Dermis microvascular lymphatic vessel endothelial cell (primary cell): ENCODE measurements around the gene PTPRCAP. TPM values are rescaled to one million over a fixed set of nuclear protein-coding genes. Genes with fewer than 3 reads are reported as not detected.
A peak's percentile ranks its signal among the peaks of the same experiment; 100 is the strongest.

Experiments
- DNase-seq, 2 donors: peaks; one replicate each; pipeline versions ENCODE4 v3.0.0 to v3.0.0-alpha.2; 2010; ENCODE audit warnings: low read depth in 2 of 2
- total RNA-seq: library from RNA; depleted of rRNA; stranded (reverse); fragments of >200 nt; gene quantifications from 2 replicates; pipeline ENCODE4 v1.2.1, GENCODE V29; 2014

Gene PTPRCAP
- total RNA-seq, 1 donor from 2014 or later = not detected

GRCh38 chr11:67465189-67465510, 27.7 kb upstream of the PTPRCAP start:
- DNase-seq = no peak

GRCh38 chr11:67464411-67465188, 27.1 kb upstream of the PTPRCAP start:
- DNase-seq = peak; percentile 55 to 86

- peak; percentile 37 to 72 for DNase-seq
These were observed 26.4 kb upstream of the PTPRCAP start for GRCh38 chr11:67463680-67464410.

DNA sequence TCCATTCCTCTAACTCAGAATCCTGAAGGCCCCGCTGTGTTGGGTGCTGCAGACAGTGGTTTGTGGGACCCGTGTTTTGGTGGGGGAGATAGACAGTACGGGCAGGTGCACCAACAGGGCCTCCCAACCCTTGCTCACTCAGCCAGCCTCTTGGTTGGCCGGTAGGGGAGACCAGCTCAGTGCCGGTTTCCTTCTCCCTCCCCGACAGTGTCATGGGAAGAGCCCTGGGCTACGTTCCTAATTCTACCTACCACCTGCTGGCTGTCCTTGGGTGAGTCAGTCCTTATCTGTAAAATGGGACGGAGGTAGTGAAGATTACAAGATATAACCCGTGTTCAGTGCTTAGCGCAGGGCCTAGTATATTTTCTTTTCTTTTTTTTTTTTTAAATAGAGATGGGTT, 25.7 kb upstream of the PTPRCAP start:
- no peak for DNase-seq

GRCh38 chr11:67458266-67458665, 20.8 kb upstream of the PTPRCAP start:
- no peak for DNase-seq

DNA sequence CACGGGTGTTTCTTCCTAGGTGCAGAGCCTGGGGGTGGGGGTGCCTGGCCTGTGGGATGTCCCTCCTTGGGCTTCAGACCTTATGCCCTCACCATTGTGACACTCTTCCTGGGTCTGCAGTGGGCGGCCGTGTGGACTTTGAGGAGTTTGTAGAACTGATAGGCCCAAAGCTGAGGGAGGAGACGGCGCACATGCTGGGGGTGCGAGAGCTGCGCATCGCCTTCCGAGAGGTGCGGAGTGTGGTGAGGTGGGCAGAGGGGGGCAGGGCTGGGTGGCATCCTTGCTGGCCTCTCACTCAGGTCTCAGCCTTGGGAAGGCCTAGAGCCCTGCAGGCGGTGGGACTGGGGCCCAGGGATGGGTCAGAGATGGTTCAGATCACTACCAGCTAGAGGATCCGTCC, 20.0 kb upstream of the PTPRCAP start:
- DNase-seq = no peak

DNA sequence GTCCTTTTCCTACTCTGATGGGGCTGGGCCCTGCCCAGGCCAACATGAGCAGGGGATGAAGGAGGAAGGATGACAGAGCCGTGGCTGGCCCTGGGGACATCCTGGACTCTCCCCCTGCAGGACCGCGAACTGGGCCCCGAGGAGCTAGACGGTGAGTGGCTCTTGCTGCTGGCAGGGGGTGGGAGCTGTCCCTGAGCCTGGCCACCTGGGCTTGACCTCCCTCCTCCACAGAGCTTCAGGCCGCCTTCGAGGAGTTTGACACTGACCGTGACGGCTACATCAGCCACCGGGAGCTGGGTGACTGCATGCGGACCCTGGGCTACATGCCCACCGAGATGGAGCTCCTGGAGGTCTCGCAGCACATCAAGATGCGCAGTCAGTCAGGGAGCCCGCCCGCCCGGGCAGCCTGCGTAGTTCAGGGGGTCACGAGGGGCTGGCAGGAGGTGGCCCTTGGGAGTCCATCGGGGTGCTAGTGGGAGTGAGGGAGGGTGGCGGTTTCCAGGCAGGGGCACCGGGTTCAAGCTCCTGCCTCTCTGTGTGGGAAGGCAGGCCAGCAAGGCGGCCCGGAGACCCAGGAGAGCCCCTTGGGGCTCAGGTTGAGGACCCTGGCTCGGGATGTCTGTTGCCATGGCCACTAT, 18.7 kb upstream of the PTPRCAP start:
- DNase-seq = no peak

DNA sequence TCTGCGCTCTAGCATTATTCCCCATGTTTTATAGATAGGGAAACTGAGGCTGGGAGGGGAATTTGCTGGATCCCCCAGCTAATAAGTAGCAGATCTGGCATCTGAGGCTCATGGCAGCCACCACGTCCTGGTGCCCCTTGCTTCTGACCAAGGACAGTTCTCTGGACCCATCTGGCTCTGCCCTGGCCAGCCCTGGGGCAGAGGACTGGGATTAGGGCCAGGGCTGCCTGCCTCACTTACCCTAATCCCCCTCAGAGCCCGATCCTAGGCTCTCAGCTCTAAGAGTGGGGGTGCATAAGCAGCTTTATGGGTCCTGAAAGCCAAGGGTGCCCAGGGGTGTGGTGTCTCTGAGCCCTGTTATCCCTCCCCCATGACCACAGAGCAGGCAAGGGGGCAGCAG, 17.6 kb upstream of the PTPRCAP start, which contains the start of gene CABP4:
Gene CABP4, plus strand, starts transcription at position 301 of the 400 bp plus-strand sequence. Its CDS starts 70 bp downstream, at position 371.
- no peak for DNase-seq

- DNase-seq = no peak
These were observed 16.6 kb upstream of the PTPRCAP start for GRCh38 chr11:67453816-67454732.

GRCh38 chr11:67452141-67452952, 14.9 kb upstream of the PTPRCAP start, which contains the start of gene GPR152:
Gene GPR152, minus strand, starts transcription at chr11:67452729. Its CDS starts 5 bp downstream, at chr11:67452724.
- peak in 1 of 2 donors; percentile 46 for DNase-seq

DNA sequence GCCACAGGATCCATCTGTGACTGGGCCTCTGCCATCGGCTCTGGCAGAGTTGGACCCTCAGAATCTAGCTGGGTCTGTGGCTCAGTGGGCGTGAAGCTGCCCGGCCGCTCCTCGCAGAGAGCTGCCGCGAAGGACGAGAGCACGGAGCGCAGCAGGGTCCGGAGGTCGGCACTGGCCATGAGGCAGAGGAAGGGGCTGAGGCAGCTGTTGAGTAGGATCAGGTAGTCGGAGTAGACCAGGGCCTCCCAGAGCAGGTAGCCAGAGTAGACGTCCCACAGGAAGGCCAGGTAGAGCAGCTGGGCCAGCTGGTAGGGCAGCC, 14.1 kb upstream of the PTPRCAP start:
- no peak for DNase-seq

DNA sequence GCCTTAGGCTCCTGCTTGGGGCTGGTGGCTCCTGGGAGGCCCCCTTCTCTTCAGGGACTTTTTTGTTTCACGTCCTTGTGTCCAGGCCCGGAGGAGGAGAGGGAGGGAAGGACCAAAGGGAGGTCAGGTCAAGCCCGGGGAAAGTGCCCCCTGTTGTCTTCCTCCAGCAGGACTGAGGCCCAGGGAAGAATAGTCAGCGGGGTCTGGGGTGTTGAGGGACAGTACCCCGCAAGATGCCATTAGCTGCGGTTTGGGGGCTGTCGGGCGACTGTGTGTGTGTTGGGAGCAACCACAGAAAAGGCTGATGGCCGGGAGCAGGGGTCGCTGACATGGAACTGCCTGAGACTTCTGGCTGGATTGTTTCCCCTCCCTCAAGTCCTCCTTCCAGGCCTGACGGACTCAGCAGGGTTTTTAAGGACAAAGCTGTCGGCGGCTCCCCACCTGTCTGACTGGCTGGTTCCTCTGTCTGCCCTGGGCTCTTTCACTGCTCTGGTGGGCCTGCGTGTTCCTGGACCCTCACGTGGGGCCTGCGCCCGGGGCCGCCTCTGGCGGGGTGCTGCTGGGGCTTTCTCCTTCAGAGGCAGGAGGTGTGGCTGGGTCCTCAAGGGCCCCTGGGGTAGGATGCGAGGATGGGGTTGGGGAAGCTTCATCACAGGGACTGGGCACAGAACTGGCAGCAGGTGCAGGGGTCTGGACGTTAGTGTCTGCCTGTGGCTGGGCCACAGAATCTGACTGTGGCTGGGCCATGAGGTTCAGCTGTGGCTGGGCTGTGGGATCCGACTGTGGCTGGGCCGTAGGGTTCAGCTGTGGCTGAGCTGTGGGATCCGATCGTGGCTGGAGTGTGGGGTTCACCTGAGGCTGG, 13.5 kb upstream of the PTPRCAP start:
- no peak for DNase-seq

DNA sequence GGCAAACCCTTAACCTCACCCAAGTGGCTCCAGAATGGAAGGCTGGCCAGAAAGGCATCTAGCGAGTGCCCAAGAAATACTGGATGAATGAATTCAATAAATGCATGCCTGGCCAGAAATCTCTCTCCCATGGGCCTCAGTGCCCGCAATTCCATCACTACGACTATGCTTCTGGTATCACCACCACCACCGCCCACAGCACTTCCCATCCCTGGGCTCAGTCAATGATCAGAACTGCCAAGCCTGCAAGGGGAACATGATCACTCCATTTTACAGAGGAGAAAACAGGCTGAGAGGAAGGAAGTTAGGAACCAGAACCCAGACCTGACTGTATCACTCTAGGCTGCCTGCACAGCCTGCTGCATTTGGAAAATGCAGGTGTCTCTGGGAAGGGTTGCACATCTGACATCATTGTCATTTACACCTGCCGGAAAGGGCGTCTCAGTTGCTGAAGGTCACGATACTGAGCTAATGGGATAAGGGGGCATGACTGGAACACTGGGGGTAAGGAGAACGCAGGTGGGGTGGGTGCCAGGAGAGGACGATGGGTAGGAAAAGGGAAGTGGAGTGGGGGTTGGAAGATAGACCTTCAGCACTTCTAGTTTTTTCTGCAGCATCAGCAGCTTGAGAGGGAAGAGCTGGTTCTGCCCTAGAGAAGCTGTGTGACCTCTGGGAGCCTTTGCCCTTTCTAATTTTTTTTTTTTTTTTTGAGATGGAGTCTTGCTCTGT, 11.8 kb upstream of the PTPRCAP start:
- DNase-seq = no peak

- DNase-seq = no peak
These were observed 10.7 kb upstream of the PTPRCAP start for GRCh38 chr11:67448220-67448609.

DNA sequence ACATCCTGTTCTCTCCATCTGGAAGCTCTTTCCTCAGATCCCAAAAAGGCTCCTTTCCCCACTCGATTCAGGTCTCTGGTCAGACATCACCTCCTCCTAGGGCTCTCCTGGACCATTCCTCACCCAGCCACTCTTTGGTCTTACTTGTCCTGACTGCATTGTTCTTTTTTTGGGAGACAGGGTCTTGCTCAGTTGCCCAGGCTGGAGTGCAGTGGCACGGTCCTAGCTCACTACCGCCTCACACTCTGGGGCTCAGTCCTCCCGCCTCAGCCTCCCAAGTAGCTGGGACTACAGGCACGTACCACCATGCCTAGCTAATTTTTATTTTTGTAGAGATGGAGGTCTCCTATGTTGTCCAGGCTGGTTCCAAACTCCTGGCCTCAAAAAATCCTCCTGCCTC, 8.0 kb upstream of the PTPRCAP start:
- DNase-seq = no peak

GRCh38 chr11:67442504-67443404, 5.3 kb upstream of the PTPRCAP start:
- peak in 1 of 2 donors; percentile 22 for DNase-seq

DNA sequence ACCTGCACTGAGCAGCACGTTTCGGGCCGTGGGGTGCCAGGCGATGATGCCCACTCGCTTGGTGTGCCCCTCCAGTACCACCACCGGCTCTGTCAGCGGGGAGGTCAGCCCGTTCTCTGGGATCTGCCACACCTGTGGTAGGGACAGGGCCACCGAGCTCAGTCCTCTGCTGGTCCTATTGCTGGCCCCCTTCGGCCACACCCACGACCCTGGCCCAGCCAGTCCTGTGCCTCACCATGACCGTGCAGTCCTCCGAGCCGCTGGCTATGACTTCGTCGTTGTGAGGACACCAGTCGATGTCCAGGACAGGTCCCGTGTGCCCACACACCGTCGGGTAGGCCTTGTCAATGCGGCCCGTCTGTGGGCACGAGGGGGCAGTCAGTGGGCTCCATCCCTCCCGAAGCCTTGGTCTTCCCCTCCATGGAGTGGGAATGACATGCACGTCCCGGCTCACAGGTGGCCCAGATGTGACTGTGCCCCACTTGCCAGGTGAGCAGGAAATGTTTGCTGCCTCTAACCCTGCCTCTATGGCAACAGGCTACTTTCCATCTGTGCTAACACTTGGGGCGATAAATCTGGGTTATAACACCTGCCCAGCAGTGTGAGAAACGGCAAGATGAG, 4.4 kb upstream of the PTPRCAP start:
- DNase-seq = no peak
